Activated B cell treated with CpG ODN at 0.5 μM for 24 hours (primary cell): Measurements from ENCODE around the gene AMBN. TPM values are rescaled to one million over a fixed set of nuclear protein-coding genes. Genes with fewer than 3 reads are reported as not detected.

Source experiments
- ATAC-seq: fragments of 200-7000 bp; cut with Tn5 transposase; one replicate; pipeline ENCODE4 v1.10.0; 2021; ENCODE audit warnings: low read depth, mild to moderate bottlenecking, moderate library complexity
- CTCF ChIA-PET: fragments of 350-600 bp; sonication (Branson Sonifier 250); formaldehyde crosslinking; loops from one replicate; lab custom pipeline; 2021; ENCODE audit warnings: antibody characterized with exemption; lab: Charles Lee
- POLR2A ChIA-PET: fragments of 350-600 bp; sonication (Branson Sonifier 250); formaldehyde crosslinking; loops from one replicate; lab custom pipeline; 2021; ENCODE audit warnings: antibody characterized with exemption; lab: Charles Lee
- DNase-seq: peaks from one replicate; pipeline ENCODE4 v3.0.0; 2022
- H3K27ac Mint-ChIP-seq: one replicate; pipeline ENCODE4 v1.8.0; 2020; ENCODE audit warnings: mixed read lengths
- H3K27me3 Mint-ChIP-seq: one replicate; pipeline ENCODE4 v1.8.0; 2021; ENCODE audit warnings: mixed read lengths
- H3K36me3 Mint-ChIP-seq: one replicate; pipeline ENCODE4 v1.8.0; 2021; ENCODE audit warnings: low read depth, mixed read lengths
- H3K4me1 Mint-ChIP-seq: one replicate; pipeline ENCODE4 v1.8.0; 2021; ENCODE audit warnings: mixed read lengths
- H3K4me3 Mint-ChIP-seq: one replicate; pipeline ENCODE4 v1.8.0; 2020; ENCODE audit warnings: mild to moderate bottlenecking, mixed read lengths
- H3K9me3 Mint-ChIP-seq: one replicate; pipeline ENCODE4 v1.8.0; 2020; ENCODE audit warnings: mixed read lengths
- CTCF ChIP-seq: fragments of 200-600 bp; IDR thresholded peaks from one replicate; pipeline ENCODE4 v1.8.0; 2022; ENCODE audit warnings: antibody characterized with exemption, mild to moderate bottlenecking
- intact Hi-C: fragments of 100-400 bp; cut with micrococcal nuclease; formaldehyde crosslinking; loops from one replicate; pipeline ENCODE4 v1.15.1; 2024
- total RNA-seq: library from RNA; stranded (reverse); gene quantifications from 2 replicates; pipeline ENCODE4 v1.2.3, GENCODE V29; 2022

Gene AMBN
- total RNA-seq, 1 donor from 2014 or later: not detected

DNA sequence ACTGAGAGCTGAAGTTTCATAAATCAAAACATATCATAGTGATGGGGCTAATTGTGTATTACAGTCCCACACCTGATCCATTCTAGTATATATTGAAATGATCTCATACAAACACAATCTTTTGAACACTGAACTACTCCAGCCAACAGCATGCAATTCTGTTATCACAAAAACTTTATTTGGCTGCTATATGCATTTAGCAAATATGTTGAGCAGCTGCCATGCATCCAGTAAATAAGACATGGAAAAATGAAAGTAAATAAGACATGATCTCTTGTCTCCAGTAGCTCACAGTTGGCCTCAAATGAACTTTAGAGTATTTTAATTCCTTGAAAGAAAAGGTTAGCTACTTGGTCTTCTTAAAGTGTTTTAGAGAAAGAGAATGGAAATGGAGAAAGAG is 2.1 kb downstream of the AMBN start:
- peaks cover 6% of the 10 kb centered on the region for H3K27me3 Mint-ChIP-seq
- ChIA-PET CTCF (interaction anchor here (1.0 kb wide), 1 partner anchor 13 kb away, joined by 4 read pairs; no protein-coding TSS in a partner anchor), POLR2A (no interaction called here)
- no peaks in the 10 kb centered on the region for H3K9me3 Mint-ChIP-seq
- no peak overlapping the region for H3K4me3 Mint-ChIP-seq
- peaks cover 7% of the 10 kb centered on the region for H3K4me1 Mint-ChIP-seq
- DNase-seq: no peak
- intact Hi-C loops: no loop called here
- no peak for TF ChIP-seq CTCF
- no peak for ATAC-seq
- H3K27ac Mint-ChIP-seq: no peak overlapping the region
- no peaks in the 10 kb centered on the region for H3K36me3 Mint-ChIP-seq

- H3K36me3 Mint-ChIP-seq: no peaks in the 10 kb centered on the region
- no peak for TF ChIP-seq CTCF
- no peak overlapping the region for H3K27ac Mint-ChIP-seq
- POLR2A ChIA-PET: no interaction called here
- CTCF ChIA-PET: interaction anchor here (0.5 to 3.1 kb wide), 6 partner anchors 9 to 1704 kb away, joined by 3 to 27 read pairs (median 5); no protein-coding TSS in a partner anchor
- intact Hi-C loops: loop anchor here (2.0 kb wide), 1 partner anchor 1868 kb away; no protein-coding TSS in a partner anchor
- peaks cover 2% of the 10 kb centered on the region for H3K27me3 Mint-ChIP-seq
- H3K4me3 Mint-ChIP-seq: no peak overlapping the region
- no peaks in the 10 kb centered on the region for H3K4me1 Mint-ChIP-seq
- no peaks in the 10 kb centered on the region for H3K9me3 Mint-ChIP-seq
- DNase-seq (no peak), ATAC-seq (no peak)
Measured at GRCh38 chr4:70600305-70600704, 8.2 kb downstream of the AMBN start.

DNA sequence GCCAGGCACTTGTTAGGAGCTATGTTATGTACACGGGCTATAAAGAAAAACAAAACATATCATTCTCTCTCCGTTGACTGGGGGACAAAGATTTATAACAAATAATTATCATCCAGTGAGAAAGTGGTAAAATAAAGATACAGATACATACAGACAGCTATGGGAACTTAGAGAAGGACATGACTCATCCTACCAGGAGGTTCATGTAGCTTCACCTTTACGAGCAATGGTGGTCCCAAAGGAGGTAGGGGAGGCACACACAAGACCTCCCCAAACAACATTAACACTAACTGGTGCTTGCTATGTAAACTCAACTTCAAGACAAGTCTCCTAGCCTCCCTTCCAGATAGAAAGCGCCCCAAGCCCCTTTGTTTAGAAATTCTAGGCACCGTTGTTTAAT is 8.9 kb downstream of the AMBN start:
- Mint-ChIP-seq H3K36me3 (no peaks in the 10 kb centered on the region), H3K9me3 (no peaks in the 10 kb centered on the region), H3K4me3 (no peak overlapping the region), H3K4me1 (no peaks in the 10 kb centered on the region), H3K27ac (no peak overlapping the region), H3K27me3 (peaks cover 2% of the 10 kb centered on the region)
- DNase-seq (no peak), ATAC-seq (no peak)
- no peak for TF ChIP-seq CTCF
- ChIA-PET POLR2A (interaction anchor here (0.5 to 0.6 kb wide), 2 partner anchors 356 to 409 kb away, joined by 3 to 6 read pairs; no protein-coding TSS in a partner anchor), CTCF (interaction anchor here (0.5 to 3.1 kb wide), 9 partner anchors 10 to 1703 kb away, joined by 3 to 27 read pairs (median 6); partner anchors contain the start of gene UTP3)
- intact Hi-C loops: loop anchor here (1.0 to 2.0 kb wide), 7 partner anchors 87 to 1868 kb away; partner anchors contain the start of gene UTP3

DNA sequence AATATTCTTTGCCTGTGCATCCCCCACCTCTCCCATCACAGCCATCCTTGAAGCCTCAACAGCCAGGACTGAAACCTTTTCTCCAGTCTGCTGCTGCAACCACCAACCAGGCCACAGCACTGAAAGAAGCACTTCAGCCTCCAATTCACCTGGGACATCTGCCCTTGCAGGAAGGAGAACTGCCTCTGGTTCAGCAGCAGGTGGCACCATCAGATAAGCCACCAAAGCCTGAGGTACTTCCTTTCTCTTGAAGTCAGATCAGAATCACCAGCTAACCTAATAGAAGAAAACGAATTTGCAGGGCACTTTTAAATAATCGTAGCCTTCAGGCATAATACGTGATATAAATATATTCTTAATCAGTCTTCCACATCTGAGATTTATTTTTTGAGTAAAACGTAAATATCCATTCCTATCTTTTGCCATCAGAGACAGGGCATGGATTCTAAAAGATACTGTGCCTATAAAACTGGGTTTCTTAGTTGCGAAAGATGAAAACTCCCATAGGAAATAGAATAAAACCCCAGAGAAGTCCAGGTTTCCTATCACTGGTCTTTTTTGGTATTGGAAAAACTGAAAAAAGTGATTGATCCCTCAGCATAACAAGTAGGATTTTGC is 9.5 kb downstream of the AMBN start:
- ATAC-seq: peak; percentile 84
- CTCF ChIA-PET: interaction anchor here (0.7 to 3.1 kb wide), 8 partner anchors 12 to 1703 kb away, joined by 3 to 27 read pairs (median 6); partner anchors contain the start of gene UTP3
- peak; percentile 45 for DNase-seq
- Mint-ChIP-seq H3K27ac (no peak overlapping the region), H3K4me1 (no peaks in the 10 kb centered on the region), H3K36me3 (no peaks in the 10 kb centered on the region), H3K27me3 (peaks cover 2% of the 10 kb centered on the region), H3K9me3 (no peaks in the 10 kb centered on the region), H3K4me3 (no peak overlapping the region)
- intact Hi-C loops: loop anchor here (1.0 to 2.0 kb wide), 7 partner anchors 87 to 1867 kb away; partner anchors contain the start of gene UTP3
- no peak for TF ChIP-seq CTCF
- POLR2A ChIA-PET: interaction anchor here (0.5 to 0.6 kb wide), 2 partner anchors 355 to 408 kb away, joined by 3 to 6 read pairs; no protein-coding TSS in a partner anchor

DNA sequence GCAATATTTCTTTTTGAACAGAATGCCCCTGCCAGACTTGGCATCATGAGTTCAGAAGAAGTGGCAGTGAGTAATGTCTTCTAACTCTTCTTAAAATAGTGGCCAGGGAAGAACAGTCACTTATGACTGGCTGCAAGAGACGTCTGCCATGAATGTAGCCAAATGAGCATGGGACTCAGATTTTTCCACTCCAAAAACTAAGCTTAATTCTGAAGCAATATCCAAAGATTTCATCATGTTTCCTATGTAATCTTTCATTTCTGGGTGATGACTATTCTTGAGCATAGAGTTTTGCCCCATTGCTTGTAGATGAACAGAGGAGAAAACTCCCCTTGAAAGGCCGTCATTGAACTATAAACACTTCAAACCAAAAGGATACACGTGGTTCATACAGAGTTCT is 11.8 kb downstream of the AMBN start:
- no peaks in the 10 kb centered on the region for H3K9me3 Mint-ChIP-seq
- H3K4me1 Mint-ChIP-seq: no peaks in the 10 kb centered on the region
- ChIA-PET CTCF (no interaction called here), POLR2A (no interaction called here)
- no peak overlapping the region for H3K27ac Mint-ChIP-seq
- H3K4me3 Mint-ChIP-seq: no peak overlapping the region
- H3K27me3 Mint-ChIP-seq: peaks cover 2% of the 10 kb centered on the region
- intact Hi-C loops: no loop called here
- DNase-seq (no peak), ATAC-seq (no peak)
- no peaks in the 10 kb centered on the region for H3K36me3 Mint-ChIP-seq
- no peak for TF ChIP-seq CTCF
